Adrenal gland (tissue), 5 donors: ENCODE results near the gene UBE2H.

Experiments
- POLR2A ChIP-seq, 2 donors: fragments of 450-650 bp; IDR thresholded peaks; one replicate each; pipeline ENCODE4 v1.6.1; 2017; ENCODE audit warnings: antibody characterized with exemption in 2 of 2, mild to moderate bottlenecking in 2 of 2, moderate library complexity in 1 of 2
- TF ChIP-seq, protein P1 (sequence below), 6 experiments: fragments of 450-650 bp in 4 of 6; fragments of 200-600 bp in 2 of 6; sonication (generic) in 1 of 6; IDR thresholded peaks; 1 replicate in 5 of 6; 2 replicates in 1 of 6; pipeline versions ENCODE4 v1.5.1 to v1.8.0; 2016 to 2021; ENCODE audit warnings: antibody characterized with exemption in 6 of 6, mild to moderate bottlenecking in 2 of 6, moderate library complexity in 1 of 6
- donor health status: DM: no; HTN: no; CAD: no.

DNA sequence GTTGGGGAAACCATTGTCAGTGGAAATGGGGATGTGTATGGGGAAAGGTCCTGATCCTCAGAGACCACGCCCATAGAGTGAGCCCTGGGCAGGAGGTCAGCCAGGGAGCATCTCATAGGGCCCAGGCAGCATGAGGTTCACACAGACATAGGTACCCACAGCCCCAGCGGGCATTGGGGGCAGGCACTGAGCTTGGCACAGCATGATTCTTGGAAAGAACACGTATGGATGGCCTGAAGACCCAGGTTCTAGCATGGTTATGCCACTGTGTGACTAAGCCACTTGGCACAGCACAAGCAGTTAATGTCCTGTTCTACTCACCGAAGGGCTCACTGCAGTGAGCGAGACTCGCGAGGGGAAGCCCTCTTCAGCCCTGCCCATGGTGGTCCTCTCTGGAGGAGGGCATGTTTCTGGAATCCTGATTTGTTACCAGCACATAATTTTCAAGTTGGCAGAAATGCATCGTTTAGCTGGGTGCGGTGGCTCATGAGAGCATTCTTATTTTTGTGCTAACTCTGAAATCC is 125.2 kb downstream of the UBE2H start:
- no peak for TF ChIP-seq POLR2A (IDR thresholded peaks at IDR 0.05)
- TF ChIP-seq, protein P1, sequence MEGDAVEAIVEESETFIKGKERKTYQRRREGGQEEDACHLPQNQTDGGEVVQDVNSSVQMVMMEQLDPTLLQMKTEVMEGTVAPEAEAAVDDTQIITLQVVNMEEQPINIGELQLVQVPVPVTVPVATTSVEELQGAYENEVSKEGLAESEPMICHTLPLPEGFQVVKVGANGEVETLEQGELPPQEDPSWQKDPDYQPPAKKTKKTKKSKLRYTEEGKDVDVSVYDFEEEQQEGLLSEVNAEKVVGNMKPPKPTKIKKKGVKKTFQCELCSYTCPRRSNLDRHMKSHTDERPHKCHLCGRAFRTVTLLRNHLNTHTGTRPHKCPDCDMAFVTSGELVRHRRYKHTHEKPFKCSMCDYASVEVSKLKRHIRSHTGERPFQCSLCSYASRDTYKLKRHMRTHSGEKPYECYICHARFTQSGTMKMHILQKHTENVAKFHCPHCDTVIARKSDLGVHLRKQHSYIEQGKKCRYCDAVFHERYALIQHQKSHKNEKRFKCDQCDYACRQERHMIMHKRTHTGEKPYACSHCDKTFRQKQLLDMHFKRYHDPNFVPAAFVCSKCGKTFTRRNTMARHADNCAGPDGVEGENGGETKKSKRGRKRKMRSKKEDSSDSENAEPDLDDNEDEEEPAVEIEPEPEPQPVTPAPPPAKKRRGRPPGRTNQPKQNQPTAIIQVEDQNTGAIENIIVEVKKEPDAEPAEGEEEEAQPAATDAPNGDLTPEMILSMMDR (IDR thresholded peaks at IDR 0.05): no peak
